ENCODE results near the gene GSTT4.

GRCh38 chr22:24011735-24012068 lies 6.4 kb upstream of the GSTT4 start:
- no peak for TF ChIP-seq NRF1 (IDR thresholded peaks at IDR 0.05; ENCODE audit: low read depth, low read length)
- no peak for TF ChIP-seq NFIC (IDR thresholded peaks at IDR 0.05; ENCODE audit: borderline replicate concordance)
- no peak for TF ChIP-seq CTCF (IDR thresholded peaks at IDR 0.05)
- TF ChIP-seq YY1 (IDR thresholded peaks at IDR 0.05; ENCODE audit: low read depth), result no peak
- no peak for TF ChIP-seq EZH2phosphoT487 (IDR thresholded peaks at IDR 0.05; ENCODE audit: borderline replicate concordance, low read depth)
- no peak for TF ChIP-seq POLR2AphosphoS5 (IDR thresholded peaks at IDR 0.05; ENCODE audit: low read depth, low read length)
- TF ChIP-seq MXI1 (IDR thresholded peaks at IDR 0.05; ENCODE audit: low read depth, low read length), result no peak
- TF ChIP-seq, protein P1, sequence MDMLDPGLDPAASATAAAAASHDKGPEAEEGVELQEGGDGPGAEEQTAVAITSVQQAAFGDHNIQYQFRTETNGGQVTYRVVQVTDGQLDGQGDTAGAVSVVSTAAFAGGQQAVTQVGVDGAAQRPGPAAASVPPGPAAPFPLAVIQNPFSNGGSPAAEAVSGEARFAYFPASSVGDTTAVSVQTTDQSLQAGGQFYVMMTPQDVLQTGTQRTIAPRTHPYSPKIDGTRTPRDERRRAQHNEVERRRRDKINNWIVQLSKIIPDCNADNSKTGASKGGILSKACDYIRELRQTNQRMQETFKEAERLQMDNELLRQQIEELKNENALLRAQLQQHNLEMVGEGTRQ (IDR thresholded peaks at IDR 0.05; ENCODE audit: borderline replicate concordance, low read depth, low read length), result no peak
- TF ChIP-seq RCOR1 (IDR thresholded peaks at IDR 0.05; ENCODE audit: low read length), result no peak
- TF ChIP-seq ELF1 (IDR thresholded peaks at IDR 0.05), result no peak
- TF ChIP-seq CHD2 (IDR thresholded peaks at IDR 0.05; ENCODE audit: low read length, partially characterized antibody), result no peak
